Measurements from ENCODE around the gene MMP28.

Gene MMP28

GRCh38 chr17:35791681-35792350, 3.6 kb downstream of the MMP28 start:
- no peaks in the 10 kb centered on the region for H3K9me3 ChIP-seq (replicated peaks; ENCODE audit: insufficient read depth, low read length)
- no peaks in the 10 kb centered on the region for H3K9me2 ChIP-seq (replicated peaks; ENCODE audit: insufficient read depth, low read length)
- no peaks in the 10 kb centered on the region for H3F3A ChIP-seq (ENCODE audit: insufficient read depth, low read length)
- H2AFZ ChIP-seq (ENCODE audit: low read length), result no peak overlapping the region
- no peaks in the 10 kb centered on the region for H3K36me3 ChIP-seq (replicated peaks; ENCODE audit: insufficient read depth, low read length)
- H3K27me3 ChIP-seq (replicated peaks; ENCODE audit: insufficient read depth, low read length), result peaks cover 24% of the 10 kb centered on the region
- H3K4me3 ChIP-seq (ENCODE audit: low read length), result no peak overlapping the region
- TF ChIP-seq, protein P1, sequence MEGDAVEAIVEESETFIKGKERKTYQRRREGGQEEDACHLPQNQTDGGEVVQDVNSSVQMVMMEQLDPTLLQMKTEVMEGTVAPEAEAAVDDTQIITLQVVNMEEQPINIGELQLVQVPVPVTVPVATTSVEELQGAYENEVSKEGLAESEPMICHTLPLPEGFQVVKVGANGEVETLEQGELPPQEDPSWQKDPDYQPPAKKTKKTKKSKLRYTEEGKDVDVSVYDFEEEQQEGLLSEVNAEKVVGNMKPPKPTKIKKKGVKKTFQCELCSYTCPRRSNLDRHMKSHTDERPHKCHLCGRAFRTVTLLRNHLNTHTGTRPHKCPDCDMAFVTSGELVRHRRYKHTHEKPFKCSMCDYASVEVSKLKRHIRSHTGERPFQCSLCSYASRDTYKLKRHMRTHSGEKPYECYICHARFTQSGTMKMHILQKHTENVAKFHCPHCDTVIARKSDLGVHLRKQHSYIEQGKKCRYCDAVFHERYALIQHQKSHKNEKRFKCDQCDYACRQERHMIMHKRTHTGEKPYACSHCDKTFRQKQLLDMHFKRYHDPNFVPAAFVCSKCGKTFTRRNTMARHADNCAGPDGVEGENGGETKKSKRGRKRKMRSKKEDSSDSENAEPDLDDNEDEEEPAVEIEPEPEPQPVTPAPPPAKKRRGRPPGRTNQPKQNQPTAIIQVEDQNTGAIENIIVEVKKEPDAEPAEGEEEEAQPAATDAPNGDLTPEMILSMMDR (IDR thresholded peaks at IDR 0.05; ENCODE audit: low read length), result no peak
- TF ChIP-seq EZH2phosphoT487 (IDR thresholded peaks at IDR 0.05; ENCODE audit: low read length), result no peak
- TF ChIP-seq EZH2 (optimal IDR thresholded peaks at IDR 0.05; ENCODE audit: low read depth, low read length), result no peak
- no peaks in the 10 kb centered on the region for H3K79me2 ChIP-seq (ENCODE audit: low read length)
- no peak overlapping the region for H3K9ac ChIP-seq (ENCODE audit: low read length)
- H3K4me2 ChIP-seq (ENCODE audit: low read depth, low read length), result no peak overlapping the region
- H4K20me1 ChIP-seq (ENCODE audit: insufficient read depth, low read length), result no peaks in the 10 kb centered on the region
- H3K27ac ChIP-seq (ENCODE audit: low read length), result no peak overlapping the region
- no peaks in the 10 kb centered on the region for H3K4me1 ChIP-seq (ENCODE audit: low read length)
- no peak for DNase-seq

- H3K27ac ChIP-seq (ENCODE audit: low read length), result no peak overlapping the region
- H3K4me2 ChIP-seq (ENCODE audit: low read depth, low read length), result no peak overlapping the region
- no peak overlapping the region for H3K9ac ChIP-seq (ENCODE audit: low read length)
- H3K4me3 ChIP-seq (ENCODE audit: low read length), result no peak overlapping the region
- no peaks in the 10 kb centered on the region for H3K36me3 ChIP-seq (replicated peaks; ENCODE audit: insufficient read depth, low read length)
- no peaks in the 10 kb centered on the region for H3K9me2 ChIP-seq (replicated peaks; ENCODE audit: insufficient read depth, low read length)
- peaks cover 14% of the 10 kb centered on the region for H3K27me3 ChIP-seq (replicated peaks; ENCODE audit: insufficient read depth, low read length)
- no peak overlapping the region for H2AFZ ChIP-seq (ENCODE audit: low read length)
- no peaks in the 10 kb centered on the region for H3K4me1 ChIP-seq (ENCODE audit: low read length)
- no peaks in the 10 kb centered on the region for H3K79me2 ChIP-seq (ENCODE audit: low read length)
- TF ChIP-seq, protein P1 (IDR thresholded peaks at IDR 0.05; ENCODE audit: low read length), result no peak
- TF ChIP-seq EZH2 (optimal IDR thresholded peaks at IDR 0.05; ENCODE audit: low read depth, low read length) (no peak), EZH2phosphoT487 (IDR thresholded peaks at IDR 0.05; ENCODE audit: low read length) (no peak)
- H3F3A ChIP-seq (ENCODE audit: insufficient read depth, low read length), result no peaks in the 10 kb centered on the region
- no peaks in the 10 kb centered on the region for H4K20me1 ChIP-seq (ENCODE audit: insufficient read depth, low read length)
- no peaks in the 10 kb centered on the region for H3K9me3 ChIP-seq (replicated peaks; ENCODE audit: insufficient read depth, low read length)
- DNase-seq, result no peak
Observed at GRCh38 chr17:35790841-35791240, 4.6 kb downstream of the MMP28 start.

GRCh38 chr17:35788477-35789368, 6.7 kb downstream of the MMP28 start:
- Histone ChIP-seq H3K9me2 (replicated peaks; ENCODE audit: insufficient read depth, low read length) (no peaks in the 10 kb centered on the region), H3F3A (ENCODE audit: insufficient read depth, low read length) (no peaks in the 10 kb centered on the region), H3K4me1 (ENCODE audit: low read length) (no peaks in the 10 kb centered on the region), H3K27ac (ENCODE audit: low read length) (no peak overlapping the region), H3K79me2 (ENCODE audit: low read length) (no peaks in the 10 kb centered on the region), H3K27me3 (replicated peaks; ENCODE audit: insufficient read depth, low read length) (no peaks in the 10 kb centered on the region; the same call in 1 of the 2 replicates), H3K4me3 (ENCODE audit: low read length) (no peak overlapping the region), H3K9me3 (replicated peaks; ENCODE audit: insufficient read depth, low read length) (no peaks in the 10 kb centered on the region), H4K20me1 (ENCODE audit: insufficient read depth, low read length) (no peaks in the 10 kb centered on the region), H2AFZ (ENCODE audit: low read length) (no peak overlapping the region), H3K4me2 (ENCODE audit: low read depth, low read length) (no peak overlapping the region), H3K9ac (ENCODE audit: low read length) (no peak overlapping the region), H3K36me3 (replicated peaks; ENCODE audit: insufficient read depth, low read length) (no peaks in the 10 kb centered on the region)
- TF ChIP-seq, protein P1 (IDR thresholded peaks at IDR 0.05; ENCODE audit: low read length), result no peak
- TF ChIP-seq EZH2 (optimal IDR thresholded peaks at IDR 0.05; ENCODE audit: low read depth, low read length) (no peak), EZH2phosphoT487 (IDR thresholded peaks at IDR 0.05; ENCODE audit: low read length) (no peak)
- no peak for DNase-seq
